ENCODE results near the gene ANKRD13C.

ANKRD13C gene

DNA sequence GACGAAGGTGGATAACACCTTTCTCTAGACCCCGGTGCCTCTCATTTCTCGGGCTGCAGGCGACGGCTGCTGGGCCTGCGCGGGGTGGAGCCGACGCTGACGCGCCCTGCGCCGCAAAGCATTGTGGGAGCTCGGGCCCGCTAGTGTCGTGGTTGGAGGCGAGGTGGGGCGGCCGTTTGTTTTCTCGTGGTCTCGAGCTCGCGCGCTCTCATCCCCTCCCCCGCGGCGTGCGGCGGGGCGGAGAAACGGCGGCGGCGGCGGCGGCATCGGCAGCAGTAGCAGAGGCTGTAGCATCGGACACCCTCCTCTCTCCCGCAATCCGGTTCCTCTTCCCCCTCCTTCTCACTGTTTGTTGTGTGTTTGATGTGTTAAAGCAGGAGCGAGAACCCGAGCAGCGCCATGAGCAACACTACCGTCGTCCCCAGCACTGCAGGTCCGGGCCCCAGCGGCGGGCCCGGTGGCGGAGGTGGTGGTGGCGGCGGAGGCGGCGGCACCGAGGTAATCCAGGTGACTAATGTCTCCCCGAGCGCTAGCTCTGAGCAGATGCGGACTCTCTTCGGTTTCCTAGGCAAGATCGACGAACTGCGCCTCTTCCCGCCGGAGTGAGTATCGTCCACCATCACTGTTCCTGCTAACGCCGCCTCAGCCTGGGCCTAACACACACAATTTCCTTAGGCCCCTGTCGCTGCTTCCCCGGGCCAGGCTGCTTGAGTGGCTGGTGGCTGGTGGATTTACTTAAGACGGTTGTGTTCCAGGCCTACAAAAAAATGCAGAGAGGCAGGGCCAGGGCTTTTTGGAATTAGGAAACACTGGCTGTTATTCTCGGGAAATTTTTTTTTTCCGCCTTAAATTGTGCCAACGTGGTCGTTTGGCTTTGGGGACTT is 133.0 kb downstream of the ANKRD13C start, which contains the start of gene SRSF11:
SRSF11 (plus strand) TSS at position 143 of the 884 bp plus-strand sequence; CDS start at position 400, 257 bp downstream.
- peak; percentile 92 to 99 for DNase-seq (ENCODE audit: low read depth in 1 of 2, low spot score in 1 of 2)

DNA sequence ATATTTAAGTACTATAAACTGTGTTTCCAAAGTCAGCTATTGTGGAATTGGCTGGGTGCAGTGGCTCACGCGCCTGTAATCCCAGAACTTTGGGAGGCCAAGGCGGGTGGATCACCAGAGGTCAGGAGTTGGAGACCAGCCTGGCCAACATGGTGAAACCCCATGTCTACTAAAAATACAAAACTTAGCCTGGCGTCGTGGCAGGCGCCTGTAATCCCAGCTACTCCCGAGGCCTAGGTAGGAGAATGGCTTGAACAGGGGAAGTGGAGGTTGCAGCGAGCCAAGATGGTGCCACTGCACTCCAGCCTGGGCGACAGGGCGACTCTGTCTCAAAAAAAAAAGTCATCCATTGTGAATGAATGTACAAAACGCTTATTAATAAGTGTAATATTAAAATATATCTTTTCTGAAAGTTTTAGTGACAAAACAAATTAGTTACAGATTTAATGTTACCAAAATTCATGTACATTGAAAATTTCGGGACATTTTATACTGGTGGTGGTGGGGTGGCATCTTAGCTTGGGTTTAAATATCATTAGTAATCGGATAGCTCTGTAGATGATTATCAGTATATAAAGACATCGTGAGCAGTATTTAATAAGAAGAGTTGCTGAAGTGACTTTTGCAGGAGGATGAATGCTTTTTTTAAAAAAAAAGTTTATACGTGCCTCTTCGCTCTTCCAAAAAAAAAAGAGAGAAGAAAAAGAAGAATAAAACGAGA is 133.8 kb downstream of the ANKRD13C start:
- no peak for DNase-seq (ENCODE audit: low read depth in 1 of 2, low spot score in 1 of 2)

DNA sequence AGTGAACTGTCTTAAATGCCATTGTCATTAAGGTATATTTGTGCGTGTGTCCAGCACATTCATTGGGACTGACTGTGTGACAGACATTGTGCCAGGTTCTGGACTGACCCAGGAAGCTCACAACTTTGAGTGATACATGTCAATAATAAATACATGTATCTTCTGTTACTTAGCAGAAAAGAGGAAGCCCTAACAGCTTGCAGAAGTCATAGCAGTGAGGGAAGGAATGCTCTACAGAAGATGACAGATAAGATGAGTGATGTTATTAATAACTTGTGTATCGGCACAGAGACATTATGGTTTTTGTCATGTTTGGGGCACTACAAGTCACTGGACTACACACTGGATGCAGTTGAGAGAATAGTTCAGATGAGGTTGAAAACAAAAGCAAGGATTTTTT is 134.5 kb downstream of the ANKRD13C start:
- no peak for DNase-seq (ENCODE audit: low read depth in 1 of 2, low spot score in 1 of 2)

DNA sequence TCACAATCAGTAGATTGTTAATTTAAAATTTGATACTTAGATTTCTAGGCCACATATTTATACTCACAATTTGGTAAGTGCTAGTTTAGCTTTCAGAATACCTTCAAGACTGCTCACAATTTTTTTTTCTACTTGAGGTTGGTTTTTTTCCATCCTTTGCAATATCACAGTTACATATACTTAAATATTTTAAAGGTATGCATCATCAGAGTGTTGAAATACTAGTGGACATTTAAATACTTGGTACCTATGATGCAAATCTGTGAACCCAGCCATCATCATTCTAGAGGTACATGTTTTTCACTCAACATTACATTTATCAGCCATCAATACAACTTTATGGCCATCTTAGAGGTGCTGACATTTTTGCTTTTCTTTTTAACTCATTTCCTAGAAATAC is 143.0 kb downstream of the ANKRD13C start:
- no peak for DNase-seq (ENCODE audit: low read depth in 1 of 2, low spot score in 1 of 2)

DNA sequence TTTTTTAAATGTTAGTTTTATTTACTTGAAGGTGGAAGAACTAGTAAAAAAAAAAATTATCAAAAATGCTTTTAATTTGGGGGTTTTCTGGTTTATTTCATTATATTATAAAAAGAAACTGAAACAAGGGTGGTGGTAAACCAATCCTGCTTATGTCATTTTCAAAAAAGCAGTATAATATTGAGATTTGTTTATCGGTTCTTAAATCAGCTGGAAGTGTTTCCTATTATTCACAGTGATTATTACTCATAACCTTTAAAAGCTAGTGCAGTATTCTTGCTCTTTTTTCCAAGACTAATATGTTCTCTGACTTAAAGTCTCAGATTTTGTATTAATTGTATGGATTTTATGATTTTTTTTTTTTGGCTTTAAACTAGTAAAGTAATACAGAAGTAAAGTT is 143.7 kb downstream of the ANKRD13C start:
- DNase-seq (ENCODE audit: low read depth in 1 of 2, low spot score in 1 of 2), result no peak
